ENCODE results near the gene GPC3.

Gene GPC3

GRCh38 chrX:133840415-133840814 lies 145.0 kb downstream of the GPC3 start:
- DNase-seq (ENCODE audit: low spot score), result no peak

- no peak for DNase-seq (ENCODE audit: low spot score)
These were observed 146.4 kb downstream of the GPC3 start for GRCh38 chrX:133838761-133839676.

GRCh38 chrX:133837091-133837490 lies 148.3 kb downstream of the GPC3 start:
- no peak for DNase-seq (ENCODE audit: low spot score)

- DNase-seq (ENCODE audit: low spot score), result no peak
These were observed 148.8 kb downstream of the GPC3 start for GRCh38 chrX:133836561-133836960.

GRCh38 chrX:133834771-133835170 lies 150.6 kb downstream of the GPC3 start:
- no peak for DNase-seq (ENCODE audit: low spot score)

GRCh38 chrX:133819546-133819945 lies 165.8 kb downstream of the GPC3 start:
- no peak for DNase-seq (ENCODE audit: low spot score)

GRCh38 chrX:133818019-133818418 lies 167.4 kb downstream of the GPC3 start:
- no peak for DNase-seq (ENCODE audit: low spot score)

GRCh38 chrX:133815496-133815895 lies 169.9 kb downstream of the GPC3 start:
- DNase-seq (ENCODE audit: low spot score), result no peak

- no peak for DNase-seq (ENCODE audit: low spot score)
These were observed 171.4 kb downstream of the GPC3 start for GRCh38 chrX:133813971-133814370.

- no peak for DNase-seq (ENCODE audit: low spot score)
These were observed 173.0 kb downstream of the GPC3 start for GRCh38 chrX:133812402-133812801.

- no peak for DNase-seq (ENCODE audit: low spot score)
These were observed 174.5 kb downstream of the GPC3 start for GRCh38 chrX:133810925-133811324.

- DNase-seq (ENCODE audit: low spot score), result no peak
These were observed 181.3 kb downstream of the GPC3 start for GRCh38 chrX:133804072-133804471.

- no peak for DNase-seq (ENCODE audit: low spot score)
These were observed 189.1 kb downstream of the GPC3 start for GRCh38 chrX:133796282-133796681.

- no peak for DNase-seq (ENCODE audit: low spot score)
These were observed 191.3 kb downstream of the GPC3 start for GRCh38 chrX:133794126-133794525.

GRCh38 chrX:133793626-133794025 lies 191.8 kb downstream of the GPC3 start:
- DNase-seq (ENCODE audit: low spot score), result no peak

- DNase-seq (ENCODE audit: low spot score), result peak; percentile 67
These were observed 193.0 kb downstream of the GPC3 start for GRCh38 chrX:133792198-133792953.

GRCh38 chrX:133789829-133790228 lies 195.6 kb downstream of the GPC3 start:
- DNase-seq (ENCODE audit: low spot score), result no peak

- DNase-seq (ENCODE audit: low spot score), result no peak
These were observed 199.0 kb downstream of the GPC3 start for GRCh38 chrX:133786382-133786781.

GRCh38 chrX:133783274-133783673 lies 202.1 kb downstream of the GPC3 start:
- no peak for DNase-seq (ENCODE audit: low spot score)

- DNase-seq (ENCODE audit: low spot score), result no peak
These were observed 204.2 kb downstream of the GPC3 start for GRCh38 chrX:133781174-133781573.

GRCh38 chrX:133776072-133776471 lies 209.3 kb downstream of the GPC3 start:
- DNase-seq (ENCODE audit: low spot score), result no peak

- DNase-seq (ENCODE audit: low spot score), result no peak
These were observed 210.6 kb downstream of the GPC3 start for GRCh38 chrX:133774807-133775206.

GRCh38 chrX:133771086-133771646 lies 214.2 kb downstream of the GPC3 start:
- DNase-seq (ENCODE audit: low spot score), result no peak
